Activated T-cell treated with anti-CD3 and anti-CD28 coated beads, Interleukin-2, amount 50 U/mL, for 24 hours (primary cell): ENCODE measurements around the gene HNRNPU.

Experiments
- DNase-seq: peaks from one replicate; pipeline ENCODE4 v3.0.0-alpha.2; 2020
- H3K27ac Mint-ChIP-seq: 2 replicates; pipeline ENCODE4 v1.8.0; 2020; ENCODE audit warnings: mild to moderate bottlenecking, mixed read lengths
- H3K27me3 Mint-ChIP-seq: 2 replicates; pipeline ENCODE4 v1.8.0; 2020; ENCODE audit warnings: mixed read lengths
- H3K36me3 Mint-ChIP-seq: 2 replicates; pipeline ENCODE4 v1.8.0; 2020; ENCODE audit warnings: low read depth, mixed read lengths
- H3K4me1 Mint-ChIP-seq: 2 replicates; pipeline ENCODE4 v1.8.0; 2020; ENCODE audit warnings: low read depth, mixed read lengths
- H3K4me3 Mint-ChIP-seq: 2 replicates; pipeline ENCODE4 v1.8.0; 2020; ENCODE audit warnings: mild to moderate bottlenecking, moderate library complexity, mixed read lengths
- H3K9me3 Mint-ChIP-seq: 2 replicates; pipeline ENCODE4 v1.8.0; 2020; ENCODE audit warnings: mixed read lengths

The HNRNPU gene

GRCh38 chr1:244869364-244869827 is 5.1 kb upstream of the HNRNPU start:
- Mint-ChIP-seq H3K27me3 (no peaks in the 10 kb centered on the region), H3K9me3 (no peaks in the 10 kb centered on the region), H3K4me3 (no peak overlapping the region), H3K36me3 (no peaks in the 10 kb centered on the region), H3K27ac (no peak overlapping the region), H3K4me1 (peaks cover 19% of the 10 kb centered on the region)
- DNase-seq = no peak

GRCh38 chr1:244868484-244869363 is 4.4 kb upstream of the HNRNPU start:
- DNase-seq = no peak
- no peak overlapping the region for H3K27ac Mint-ChIP-seq
- peaks cover 7% of the 10 kb centered on the region for H3K36me3 Mint-ChIP-seq
- H3K27me3 Mint-ChIP-seq = no peaks in the 10 kb centered on the region
- peaks cover 19% of the 10 kb centered on the region for H3K4me1 Mint-ChIP-seq
- H3K9me3 Mint-ChIP-seq = no peaks in the 10 kb centered on the region
- H3K4me3 Mint-ChIP-seq = no peak overlapping the region

- DNase-seq = no peak
- H3K4me1 Mint-ChIP-seq = peaks cover 21% of the 10 kb centered on the region
- peak overlapping the region; percentile 29 for H3K27ac Mint-ChIP-seq
- no peak overlapping the region for H3K4me3 Mint-ChIP-seq
- H3K9me3 Mint-ChIP-seq = no peaks in the 10 kb centered on the region
- peaks cover 24% of the 10 kb centered on the region for H3K36me3 Mint-ChIP-seq
- no peaks in the 10 kb centered on the region for H3K27me3 Mint-ChIP-seq
Observed at GRCh38 chr1:244866355-244866754, 2.0 kb upstream of the HNRNPU start.

GRCh38 chr1:244865820-244866219 is 1.5 kb upstream of the HNRNPU start:
- Mint-ChIP-seq H3K9me3 (no peaks in the 10 kb centered on the region), H3K4me1 (peaks cover 25% of the 10 kb centered on the region), H3K4me3 (peak overlapping the region; percentile 92), H3K36me3 (peaks cover 29% of the 10 kb centered on the region), H3K27ac (peak overlapping the region; percentile 99), H3K27me3 (no peaks in the 10 kb centered on the region)
- DNase-seq = no peak

- Mint-ChIP-seq H3K27me3 (no peaks in the 10 kb centered on the region), H3K27ac (peak overlapping the region; percentile 99), H3K9me3 (no peaks in the 10 kb centered on the region), H3K4me3 (peak overlapping the region; percentile 92), H3K4me1 (peaks cover 32% of the 10 kb centered on the region), H3K36me3 (peaks cover 37% of the 10 kb centered on the region)
- DNase-seq = peak; percentile 53
Observed at GRCh38 chr1:244865028-244865371, 657 bp upstream of the HNRNPU start.

GRCh38 chr1:244863491-244864252 is 671 bp downstream of the HNRNPU start:
- Mint-ChIP-seq H3K9me3 (no peaks in the 10 kb centered on the region), H3K27me3 (no peaks in the 10 kb centered on the region), H3K36me3 (peaks cover 51% of the 10 kb centered on the region), H3K27ac (peak overlapping the region; percentile 99), H3K4me1 (peaks cover 43% of the 10 kb centered on the region), H3K4me3 (peak overlapping the region; percentile 92)
- no peak for DNase-seq

- Mint-ChIP-seq H3K4me1 (peaks cover 50% of the 10 kb centered on the region), H3K4me3 (peak overlapping the region; percentile 92), H3K9me3 (no peaks in the 10 kb centered on the region), H3K36me3 (peaks cover 58% of the 10 kb centered on the region), H3K27ac (peak overlapping the region; percentile 99), H3K27me3 (no peaks in the 10 kb centered on the region)
- DNase-seq = peak; percentile 97
Observed at GRCh38 chr1:244862699-244863490, 1.4 kb downstream of the HNRNPU start.

GRCh38 chr1:244862354-244862698 is 2.0 kb downstream of the HNRNPU start:
- Mint-ChIP-seq H3K9me3 (no peaks in the 10 kb centered on the region), H3K36me3 (peaks cover 64% of the 10 kb centered on the region), H3K27ac (peak overlapping the region; percentile 99), H3K27me3 (no peaks in the 10 kb centered on the region), H3K4me3 (peak overlapping the region; percentile 92), H3K4me1 (peaks cover 56% of the 10 kb centered on the region)
- no peak for DNase-seq

GRCh38 chr1:244861683-244862082 is 2.7 kb downstream of the HNRNPU start:
- DNase-seq = no peak
- peaks cover 70% of the 10 kb centered on the region for H3K36me3 Mint-ChIP-seq

GRCh38 chr1:244860914-244861610 is 3.3 kb downstream of the HNRNPU start:
- peaks cover 60% of the 10 kb centered on the region for H3K4me1 Mint-ChIP-seq
- no peaks in the 10 kb centered on the region for H3K9me3 Mint-ChIP-seq
- H3K27me3 Mint-ChIP-seq = no peaks in the 10 kb centered on the region
- peak overlapping the region; percentile 99 for H3K27ac Mint-ChIP-seq
- DNase-seq = no peak
- peaks cover 77% of the 10 kb centered on the region for H3K36me3 Mint-ChIP-seq
- peak overlapping the region; percentile 92 for H3K4me3 Mint-ChIP-seq

More at GRCh38 chr1:244861683-244862082, 2.7 kb downstream of the HNRNPU start:
- peaks cover 60% of the 10 kb centered on the region for H3K4me1 Mint-ChIP-seq
- no peaks in the 10 kb centered on the region for H3K27me3 Mint-ChIP-seq
- peak overlapping the region; percentile 99 for H3K27ac Mint-ChIP-seq
- peak overlapping the region; percentile 92 for H3K4me3 Mint-ChIP-seq
- H3K9me3 Mint-ChIP-seq = no peaks in the 10 kb centered on the region

- Mint-ChIP-seq H3K27me3 (no peaks in the 10 kb centered on the region), H3K36me3 (peaks cover 86% of the 10 kb centered on the region), H3K4me3 (peak overlapping the region; percentile 92), H3K27ac (peak overlapping the region; percentile 99), H3K4me1 (peaks cover 61% of the 10 kb centered on the region), H3K9me3 (no peaks in the 10 kb centered on the region)
- DNase-seq = no peak
Observed at GRCh38 chr1:244860078-244860477, 4.3 kb downstream of the HNRNPU start.

- peaks cover 76% of the 10 kb centered on the region for H3K4me1 Mint-ChIP-seq
- no peaks in the 10 kb centered on the region for H3K27me3 Mint-ChIP-seq
- H3K27ac Mint-ChIP-seq = peak overlapping the region; percentile 93
- peaks cover 95% of the 10 kb centered on the region for H3K36me3 Mint-ChIP-seq
- DNase-seq = no peak
- no peaks in the 10 kb centered on the region for H3K9me3 Mint-ChIP-seq
- H3K4me3 Mint-ChIP-seq = peak overlapping the region; percentile 92
Observed at GRCh38 chr1:244858357-244858756, 6.0 kb downstream of the HNRNPU start.

GRCh38 chr1:244857761-244858160 is 6.6 kb downstream of the HNRNPU start:
- Mint-ChIP-seq H3K36me3 (peaks cover 100% of the 10 kb centered on the region), H3K4me1 (peaks cover 76% of the 10 kb centered on the region), H3K27ac (peak overlapping the region; percentile 93), H3K9me3 (no peaks in the 10 kb centered on the region), H3K27me3 (no peaks in the 10 kb centered on the region), H3K4me3 (peak overlapping the region; percentile 92)
- no peak for DNase-seq
